HG03159 (cell line): ENCODE data around the gene DSCAML1.

ENCODE experiments used
- ATAC-seq: cut with Tn5 transposase; IDR thresholded peaks from one replicate; pipeline ENCODE4 v1.9.1; 2021; ENCODE audit warnings: mild to moderate bottlenecking, moderate library complexity; ENCODE audit not compliant: unreplicated experiment

The DSCAML1 gene

DNA sequence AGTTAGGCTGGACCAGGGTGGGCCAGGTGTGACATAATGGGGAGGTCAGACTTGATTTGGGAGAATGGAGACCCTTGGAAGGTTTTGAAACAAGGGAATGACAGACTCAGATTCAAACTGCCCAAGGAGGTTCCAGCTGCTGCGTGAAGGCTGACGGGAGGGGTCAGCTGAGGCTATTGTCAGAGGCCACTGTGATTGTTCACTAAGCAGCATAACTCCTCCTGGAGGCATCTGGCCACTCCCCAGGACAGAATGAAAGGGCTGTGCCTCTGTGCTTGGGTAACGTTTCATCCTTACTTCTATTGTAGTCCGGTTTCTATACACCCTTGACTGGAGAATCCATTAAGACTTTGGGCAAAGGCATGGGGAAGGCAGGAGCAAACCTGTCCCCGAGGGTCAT lies 126.6 kb downstream of the DSCAML1 start:
- ATAC-seq, result no peak

DNA sequence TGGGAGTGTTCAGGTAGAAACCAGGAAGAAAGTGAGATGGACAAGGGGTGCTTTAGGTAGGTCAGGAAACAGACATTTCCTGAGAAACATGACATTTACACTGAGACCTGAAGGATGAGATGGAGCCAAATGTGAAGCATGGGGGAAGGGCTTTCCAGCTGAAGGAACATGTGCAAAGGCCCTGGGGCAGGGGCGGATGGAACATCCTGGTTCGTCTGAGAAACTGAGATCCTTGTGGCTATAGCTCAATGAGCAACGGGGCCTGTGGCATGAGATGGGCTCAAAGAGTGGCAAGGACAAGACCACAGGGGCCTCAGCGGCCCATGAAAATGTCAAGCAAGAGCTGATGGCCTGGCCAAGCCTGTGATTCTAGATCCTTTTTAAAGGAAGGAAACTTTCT lies 127.4 kb downstream of the DSCAML1 start:
- ATAC-seq, result no peak

DNA sequence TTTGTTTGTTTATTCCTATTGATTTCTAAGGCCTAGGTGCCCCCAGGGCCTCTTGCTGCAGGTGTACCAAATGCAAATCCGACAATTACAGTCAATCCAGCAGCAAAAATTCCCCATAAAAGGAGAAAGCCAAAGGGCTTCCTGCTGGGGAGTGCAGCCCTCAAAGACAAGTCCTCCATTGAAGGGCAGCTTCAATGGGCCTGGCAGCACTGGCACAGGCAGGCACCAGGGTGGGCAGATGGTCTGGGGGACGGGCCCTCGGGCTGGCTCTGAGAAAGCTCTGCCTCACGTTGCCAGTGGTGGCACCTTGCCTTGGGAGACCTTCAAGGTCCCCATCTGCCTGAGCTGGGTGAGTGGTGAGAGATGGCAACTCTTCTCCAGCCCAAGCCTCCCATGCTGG lies 128.0 kb downstream of the DSCAML1 start:
- ATAC-seq, result no peak

DNA sequence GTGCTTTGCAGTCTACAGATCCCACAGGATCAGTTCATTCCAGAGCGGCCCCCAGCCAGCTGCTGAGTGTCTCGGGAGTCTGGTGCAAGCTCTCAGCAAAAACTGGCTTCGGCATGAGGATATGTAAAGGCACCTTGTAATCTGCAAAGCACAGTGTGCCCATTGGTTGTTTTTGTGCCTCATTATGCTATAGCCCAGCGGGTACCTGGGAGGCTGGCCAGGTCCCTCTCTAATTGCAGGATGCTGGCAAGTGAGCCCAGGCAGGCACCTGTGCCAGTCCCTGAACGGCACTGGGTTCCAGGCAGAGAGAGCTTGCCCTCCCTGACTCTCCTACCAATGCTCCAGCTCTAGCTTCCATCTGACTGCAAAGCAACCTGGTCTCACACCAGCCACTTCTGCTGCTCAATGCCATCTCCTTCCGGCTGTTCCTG lies 128.7 kb downstream of the DSCAML1 start:
- no peak for ATAC-seq

DNA sequence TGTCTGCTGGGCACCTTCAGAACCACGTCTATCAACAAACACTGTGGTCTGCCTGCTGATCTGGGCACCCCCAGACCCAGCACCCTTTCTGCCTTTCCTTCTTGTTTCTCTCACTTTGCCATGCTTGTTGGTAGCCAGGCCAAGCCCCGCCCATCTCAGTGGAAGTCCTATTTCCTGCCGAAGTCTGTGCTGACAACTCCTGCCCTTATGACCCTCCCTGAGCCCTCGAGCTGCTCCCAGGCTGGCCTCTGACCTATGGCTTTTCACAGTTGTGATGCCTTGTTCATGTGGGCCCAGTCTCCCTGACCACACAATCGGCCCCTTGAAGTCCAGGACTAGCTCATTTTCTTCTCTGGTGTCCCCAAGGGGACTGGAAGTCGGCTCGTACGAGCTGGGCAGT lies 132.1 kb downstream of the DSCAML1 start:
- no peak for ATAC-seq

DNA sequence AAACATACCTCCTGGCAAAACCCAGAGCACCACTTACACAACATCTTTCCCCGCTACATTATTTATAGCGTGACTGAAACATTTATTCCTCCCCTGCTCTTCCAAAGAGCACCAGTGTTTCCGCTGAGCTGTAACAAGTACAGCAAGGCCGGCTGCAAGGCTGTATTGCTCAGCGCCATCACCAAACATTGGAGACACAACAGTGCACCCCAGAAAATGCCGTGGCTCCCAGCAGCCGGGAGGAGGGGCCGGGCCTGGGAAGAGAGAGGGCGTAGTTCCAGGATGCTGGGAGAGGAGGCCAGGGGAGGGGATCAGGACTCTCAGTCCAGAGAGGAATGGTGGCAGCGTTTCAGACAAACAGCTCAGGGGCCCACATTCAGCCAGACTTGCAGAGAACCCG lies 133.2 kb downstream of the DSCAML1 start:
- ATAC-seq, result no peak

DNA sequence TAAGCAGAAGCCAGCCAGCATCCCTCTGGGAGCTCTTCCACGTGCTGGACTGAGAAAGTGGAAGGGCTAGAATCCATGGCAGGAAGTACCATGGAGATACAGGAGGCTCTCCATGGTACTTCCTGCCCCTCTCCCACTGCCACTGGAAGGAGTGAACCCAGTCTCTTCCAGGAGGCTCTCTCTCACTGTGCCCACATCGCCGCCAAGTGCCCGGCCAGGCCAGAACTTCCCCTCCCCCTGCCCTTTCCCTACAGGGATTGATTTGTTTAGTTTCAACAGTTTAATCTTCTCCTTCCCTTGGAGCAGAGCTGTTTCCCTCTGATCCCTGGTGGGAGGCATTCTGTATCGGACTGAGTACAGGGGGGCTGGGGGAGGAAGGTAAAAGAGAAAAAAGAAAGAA lies 133.6 kb downstream of the DSCAML1 start:
- no peak for ATAC-seq

DNA sequence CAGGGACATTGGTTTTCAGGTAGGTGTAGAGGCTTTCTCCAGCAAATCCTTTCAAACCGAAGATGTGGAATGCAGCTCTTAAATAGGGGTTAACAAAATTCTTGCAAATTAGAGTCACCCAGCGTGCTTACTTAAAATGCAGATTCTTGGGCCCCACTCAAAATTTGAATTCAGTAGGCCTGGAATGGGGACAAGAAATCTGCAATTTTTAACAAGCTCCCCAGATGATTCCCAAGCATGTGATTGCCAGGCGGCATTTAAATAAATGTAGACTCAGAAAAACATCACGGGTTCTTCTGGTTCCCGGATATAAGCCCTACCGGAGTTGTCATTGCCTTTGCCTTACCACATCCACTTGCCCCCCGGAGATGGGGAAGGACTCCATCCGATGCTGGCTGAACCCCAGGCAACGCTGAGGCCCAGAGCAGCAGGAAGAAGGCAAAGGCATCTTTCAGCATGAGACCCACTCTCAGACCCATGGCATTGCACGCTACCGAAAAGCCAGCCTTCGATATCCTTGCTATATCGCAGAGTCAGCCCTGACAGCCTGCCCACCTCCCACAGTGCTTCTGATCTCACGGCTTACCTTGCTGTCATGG lies 134.2 kb downstream of the DSCAML1 start:
- no peak for ATAC-seq

DNA sequence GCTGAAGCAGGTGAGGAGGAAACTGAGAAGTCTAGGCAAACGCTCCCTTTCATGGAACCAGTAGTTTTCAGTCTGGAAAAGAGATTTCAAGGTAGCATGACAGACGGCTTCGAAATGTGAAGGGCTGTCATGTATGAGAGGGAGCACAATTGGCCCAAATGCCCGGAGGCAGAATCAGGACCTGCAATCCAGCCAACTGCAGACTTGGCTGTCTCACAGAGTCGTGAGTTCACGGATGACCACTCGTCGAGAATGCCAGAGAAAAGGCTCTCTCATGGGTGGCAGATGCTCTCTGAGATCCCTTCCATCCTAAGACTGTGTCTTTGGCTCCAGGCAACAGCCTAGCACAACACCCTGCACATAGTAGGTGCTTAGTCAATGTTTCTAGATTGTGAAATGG lies 134.8 kb downstream of the DSCAML1 start:
- no peak for ATAC-seq

DNA sequence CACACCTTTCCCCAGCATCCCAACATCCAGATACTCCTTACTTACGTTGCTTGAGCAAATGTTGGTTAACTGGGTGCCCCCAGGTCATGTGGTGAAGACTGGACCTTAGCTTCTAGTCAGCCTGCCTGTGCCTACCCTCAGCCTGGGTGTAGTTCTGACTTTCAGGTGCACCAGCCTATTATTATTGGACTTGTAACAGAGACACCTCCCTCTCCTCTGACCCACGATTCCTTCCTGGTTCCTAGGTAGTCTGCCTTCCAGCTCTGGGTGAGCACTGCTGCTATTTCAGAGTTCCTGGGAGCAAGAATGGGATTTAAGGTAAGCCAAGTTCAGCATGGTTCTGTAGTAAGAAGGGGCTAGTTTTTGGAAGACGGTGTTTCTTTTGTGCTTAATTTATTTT lies 138.2 kb downstream of the DSCAML1 start:
- no peak for ATAC-seq

DNA sequence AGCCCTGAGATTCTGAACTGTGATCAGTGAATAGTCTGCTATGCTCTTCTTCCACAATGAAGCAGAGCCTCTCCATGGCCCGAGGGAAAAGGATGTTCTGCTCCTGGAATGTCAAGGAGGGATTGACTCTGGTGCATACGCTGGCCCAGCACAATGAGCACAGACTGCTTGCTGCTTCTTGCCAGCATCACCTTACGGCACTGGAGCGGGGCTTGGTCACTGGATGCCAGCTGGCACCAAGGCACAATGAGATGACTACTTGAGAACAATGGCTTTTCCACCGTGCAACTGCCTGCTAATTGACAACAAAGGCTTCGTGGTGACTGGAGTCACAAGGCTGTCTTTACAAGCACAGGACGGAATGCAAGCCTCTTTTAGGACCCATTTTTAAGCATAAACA lies 139.2 kb downstream of the DSCAML1 start:
- ATAC-seq, result no peak

DNA sequence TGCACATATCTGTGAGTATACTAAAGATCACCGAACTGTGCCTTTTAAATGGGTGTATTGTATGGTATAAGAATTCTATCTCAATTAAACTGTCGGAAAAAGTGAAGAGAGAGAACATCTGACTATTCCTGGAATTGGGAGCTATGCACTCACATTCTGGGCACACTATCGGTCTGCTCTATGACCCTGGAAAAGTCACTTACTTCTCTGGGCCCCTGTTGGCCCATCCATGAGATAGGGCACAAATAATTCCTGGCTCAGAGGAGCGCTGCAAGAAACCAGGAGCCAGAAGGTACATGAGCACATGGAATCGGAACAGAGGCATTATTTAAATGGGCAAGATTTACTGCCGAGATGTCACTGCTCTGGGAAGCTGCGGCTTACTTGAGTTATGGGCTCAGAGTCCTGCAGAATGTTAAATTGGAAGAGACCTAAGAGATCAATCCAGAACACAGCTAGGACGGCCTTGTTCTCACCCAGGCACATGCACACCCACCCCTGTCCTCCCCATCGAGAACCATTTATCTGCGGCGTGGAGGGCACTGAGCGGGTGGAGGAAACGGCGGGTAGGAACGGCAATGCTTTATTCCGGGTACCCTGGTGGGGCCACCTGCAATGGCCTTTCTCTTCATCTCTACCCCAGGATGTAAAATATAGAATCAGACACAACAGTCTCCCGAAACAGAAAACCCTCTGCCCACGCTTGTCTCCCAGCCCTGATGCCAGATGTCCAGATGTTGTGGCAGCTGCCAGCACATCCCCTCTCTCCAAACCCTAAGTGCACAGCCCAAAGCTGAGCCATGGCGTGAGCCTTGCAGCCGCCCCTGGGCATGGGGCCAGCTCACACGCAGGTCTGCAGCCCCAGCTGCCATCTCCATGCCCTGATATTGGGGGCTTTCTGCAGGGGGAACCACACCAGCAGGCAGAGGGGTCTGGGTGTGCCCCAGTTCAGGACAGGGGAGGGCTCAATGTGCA lies 142.4 kb downstream of the DSCAML1 start:
- ATAC-seq, result no peak

DNA sequence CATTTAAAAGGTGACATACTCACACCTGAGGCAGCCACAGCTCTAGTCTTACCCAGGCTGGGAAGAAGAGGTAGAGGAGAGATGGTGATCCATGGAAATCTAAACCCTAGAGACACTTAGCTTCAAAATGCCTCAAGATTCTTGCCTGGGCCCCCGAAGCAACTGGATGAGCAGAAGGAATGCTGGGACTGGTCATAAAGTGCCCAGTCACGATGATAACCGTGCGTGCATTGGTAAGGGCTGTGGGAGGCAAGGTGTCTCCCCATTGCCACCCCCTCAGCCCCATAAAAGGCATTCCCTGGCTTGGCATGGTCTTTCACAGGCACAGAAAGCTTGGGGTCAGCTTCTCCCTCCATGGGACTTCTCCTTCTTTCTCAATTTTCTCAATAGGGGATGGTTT lies 144.5 kb downstream of the DSCAML1 start:
- ATAC-seq, result no peak

DNA sequence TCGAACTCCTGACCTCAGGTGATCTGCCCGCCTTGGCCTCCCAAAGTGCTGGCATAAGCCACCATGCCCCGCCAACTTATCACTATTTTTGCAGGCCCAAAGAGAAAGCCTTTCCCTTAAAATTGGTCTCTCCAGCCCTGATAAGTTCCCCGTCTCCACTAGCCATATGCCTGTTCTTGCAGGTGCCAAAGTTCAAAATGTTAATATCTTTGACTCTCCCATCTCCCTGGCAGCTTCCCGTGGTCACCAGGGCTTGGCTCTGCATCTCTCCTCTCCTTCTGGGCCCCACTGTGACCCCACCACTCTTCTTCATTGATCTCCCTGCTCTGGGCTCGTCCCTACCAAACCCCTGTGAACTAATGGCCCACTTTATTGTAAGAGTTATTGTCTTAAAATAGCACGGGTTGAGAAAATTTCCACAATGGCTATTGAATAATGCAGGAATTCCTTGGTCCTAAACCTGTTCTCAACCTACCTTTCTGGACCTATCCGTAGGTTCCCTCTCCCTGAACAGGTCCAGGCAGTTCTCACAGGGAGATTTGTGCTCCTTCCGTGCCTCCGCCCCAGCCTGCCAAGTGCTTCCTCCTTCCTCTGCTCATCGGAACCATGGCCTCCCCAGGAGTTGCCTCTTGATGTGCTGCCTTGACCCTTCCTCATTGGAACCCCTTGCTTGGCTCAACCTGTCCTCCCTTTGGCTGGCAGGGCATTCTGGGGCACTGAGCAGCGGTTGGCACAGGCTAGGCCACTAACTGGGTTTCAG lies 147.5 kb downstream of the DSCAML1 start:
- ATAC-seq, result no peak

DNA sequence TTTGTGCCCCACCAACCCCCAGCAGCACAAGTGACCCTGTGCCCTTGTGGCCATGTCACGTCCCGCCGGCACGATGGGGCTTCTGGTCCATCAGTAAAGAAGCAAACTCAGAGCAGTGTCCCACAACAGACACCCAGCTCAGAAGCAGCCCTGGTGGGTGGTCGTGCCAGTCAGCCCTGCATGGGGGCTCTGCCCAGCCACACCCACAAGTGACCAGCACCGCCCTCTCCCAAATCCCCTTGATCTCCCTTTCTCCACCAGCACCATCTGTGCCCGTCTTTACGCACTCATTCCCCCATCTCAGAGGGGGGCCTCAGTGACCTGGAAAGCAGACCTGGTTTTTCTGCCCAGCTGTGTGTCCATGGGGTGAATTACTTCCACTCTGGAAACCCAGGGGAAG lies 149.1 kb downstream of the DSCAML1 start:
- no peak for ATAC-seq

DNA sequence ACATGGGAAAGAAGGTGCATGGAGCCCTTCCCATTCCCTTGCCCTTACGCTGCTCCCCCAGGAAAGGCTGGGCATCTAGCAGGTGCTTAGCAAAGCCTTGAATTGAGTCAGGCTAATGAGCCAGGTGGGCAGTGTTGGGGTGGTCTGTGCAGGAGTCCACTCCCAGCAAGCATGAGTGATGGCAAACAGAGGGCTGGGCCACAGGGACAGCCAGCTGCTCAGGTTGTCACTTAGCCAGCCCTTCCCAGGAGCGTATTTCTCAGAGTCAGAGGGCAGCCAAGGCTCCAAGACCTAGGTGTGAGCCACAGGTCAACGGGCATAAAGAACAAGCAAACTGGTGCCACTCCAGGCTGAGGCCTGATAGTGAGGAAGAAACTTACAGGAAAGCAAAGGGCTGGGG lies 149.8 kb downstream of the DSCAML1 start:
- no peak for ATAC-seq

DNA sequence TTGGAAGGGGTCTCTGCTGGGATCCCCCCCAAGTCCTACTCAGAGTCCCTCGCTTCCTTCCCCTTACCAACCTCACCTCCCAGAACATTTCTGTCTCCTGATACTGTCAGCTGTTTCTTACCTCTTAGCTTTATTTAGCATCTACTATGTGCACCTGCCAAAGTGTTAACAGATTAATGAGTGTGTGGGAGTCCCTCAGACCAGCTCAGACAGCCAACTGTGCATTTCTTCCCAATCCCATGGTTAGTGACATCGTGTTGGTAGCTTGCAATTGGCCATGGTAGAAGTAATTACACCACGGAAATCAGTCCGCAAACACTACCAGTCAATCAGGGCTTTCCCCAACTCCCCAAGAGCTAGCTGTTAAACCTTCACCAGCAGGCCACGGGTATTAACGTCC lies 150.6 kb downstream of the DSCAML1 start:
- no peak for ATAC-seq

DNA sequence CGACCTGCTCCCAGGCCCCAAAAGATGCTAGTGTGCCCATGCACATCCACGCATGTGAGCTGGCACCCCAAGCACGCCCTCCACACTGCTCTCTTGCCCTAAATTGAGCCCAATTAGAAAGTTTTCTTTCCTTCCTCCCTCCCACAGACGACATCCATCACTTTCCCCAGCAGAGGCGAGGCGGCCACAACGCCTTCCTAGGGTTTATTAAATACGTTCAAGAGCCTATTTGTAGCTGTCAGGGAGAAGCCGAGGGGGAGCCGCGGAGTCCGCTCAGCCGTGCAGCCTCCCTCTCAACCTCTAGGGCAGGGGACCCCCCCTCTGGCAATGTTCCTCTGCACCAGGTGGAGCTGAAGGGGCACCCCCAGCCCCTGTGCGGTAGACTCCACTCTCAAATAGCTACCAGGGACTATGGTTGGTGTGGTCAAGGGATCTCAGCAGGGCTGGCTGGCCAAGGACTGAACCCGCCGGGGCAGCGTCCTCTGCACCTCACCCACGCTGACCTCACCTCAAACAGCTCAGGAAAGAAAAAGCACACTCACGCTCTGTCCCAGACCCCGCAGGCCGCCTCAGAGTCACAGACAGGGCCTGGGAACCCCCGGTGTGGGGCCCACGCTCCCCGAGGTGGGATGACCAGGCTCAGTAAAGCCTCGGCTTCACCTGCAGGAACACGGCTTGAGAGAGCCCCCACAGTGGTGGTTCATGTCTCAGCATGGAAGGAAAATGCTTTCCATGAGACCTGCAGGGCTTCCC lies 152.4 kb downstream of the DSCAML1 start:
- ATAC-seq, result no peak

DNA sequence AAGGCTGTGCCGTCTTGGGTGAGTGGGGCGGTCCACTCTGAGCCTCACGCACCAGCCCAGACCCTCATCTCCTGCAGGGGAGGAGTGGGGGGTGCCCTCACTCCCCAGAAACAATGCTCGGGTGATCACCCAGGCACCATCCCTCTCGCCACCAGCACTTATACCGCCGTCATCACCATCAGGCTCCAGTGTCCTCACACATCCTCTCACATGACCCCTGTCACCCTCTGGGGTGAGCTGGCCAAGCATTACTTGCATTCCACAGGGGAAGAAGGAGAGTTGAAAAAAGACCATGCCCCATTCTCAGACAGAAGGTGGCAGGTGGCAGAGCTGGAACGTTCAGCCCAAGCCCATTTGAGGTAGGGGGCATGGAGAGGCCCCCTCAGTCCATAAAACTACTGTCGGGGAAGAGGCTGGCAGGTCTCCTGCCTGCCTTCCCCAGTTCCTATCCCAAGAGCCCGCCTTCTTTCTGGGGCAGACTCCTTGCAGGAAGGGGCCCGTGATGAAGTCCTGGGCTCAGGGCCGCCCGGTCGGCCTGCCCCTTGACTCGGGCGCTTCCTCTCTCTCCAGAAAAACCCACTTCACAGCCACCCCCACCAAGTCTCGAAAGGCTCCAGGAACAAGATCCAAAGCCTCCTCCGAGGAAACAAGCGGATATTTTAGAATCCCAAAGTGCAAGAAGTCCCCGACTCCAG lies 153.3 kb downstream of the DSCAML1 start:
- ATAC-seq, result no peak

DNA sequence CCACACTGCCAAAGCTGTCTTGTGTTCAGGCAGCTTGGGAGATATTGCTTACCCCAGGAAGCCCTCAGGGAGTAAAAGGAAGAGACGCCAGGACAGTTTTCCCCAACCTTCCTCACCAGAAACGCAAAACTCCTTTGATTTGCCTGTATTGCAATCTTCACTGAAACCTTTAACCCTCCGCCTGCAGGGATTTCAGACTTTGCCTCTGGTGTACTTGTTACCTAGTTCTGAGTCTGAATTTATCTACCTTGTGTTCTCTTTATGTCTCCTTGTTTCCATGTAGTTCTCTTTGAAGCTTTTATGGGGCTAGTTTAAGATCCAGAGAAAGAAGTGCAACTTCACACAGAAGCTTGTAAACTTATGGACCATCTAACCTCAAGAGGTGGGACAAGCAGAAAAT lies 154.2 kb downstream of the DSCAML1 start:
- ATAC-seq, result no peak
